Measurements from ENCODE around the gene DCBLD2.
A peak's percentile ranks its signal among the peaks of the same experiment; 100 is the strongest.

The DCBLD2 gene

DNA sequence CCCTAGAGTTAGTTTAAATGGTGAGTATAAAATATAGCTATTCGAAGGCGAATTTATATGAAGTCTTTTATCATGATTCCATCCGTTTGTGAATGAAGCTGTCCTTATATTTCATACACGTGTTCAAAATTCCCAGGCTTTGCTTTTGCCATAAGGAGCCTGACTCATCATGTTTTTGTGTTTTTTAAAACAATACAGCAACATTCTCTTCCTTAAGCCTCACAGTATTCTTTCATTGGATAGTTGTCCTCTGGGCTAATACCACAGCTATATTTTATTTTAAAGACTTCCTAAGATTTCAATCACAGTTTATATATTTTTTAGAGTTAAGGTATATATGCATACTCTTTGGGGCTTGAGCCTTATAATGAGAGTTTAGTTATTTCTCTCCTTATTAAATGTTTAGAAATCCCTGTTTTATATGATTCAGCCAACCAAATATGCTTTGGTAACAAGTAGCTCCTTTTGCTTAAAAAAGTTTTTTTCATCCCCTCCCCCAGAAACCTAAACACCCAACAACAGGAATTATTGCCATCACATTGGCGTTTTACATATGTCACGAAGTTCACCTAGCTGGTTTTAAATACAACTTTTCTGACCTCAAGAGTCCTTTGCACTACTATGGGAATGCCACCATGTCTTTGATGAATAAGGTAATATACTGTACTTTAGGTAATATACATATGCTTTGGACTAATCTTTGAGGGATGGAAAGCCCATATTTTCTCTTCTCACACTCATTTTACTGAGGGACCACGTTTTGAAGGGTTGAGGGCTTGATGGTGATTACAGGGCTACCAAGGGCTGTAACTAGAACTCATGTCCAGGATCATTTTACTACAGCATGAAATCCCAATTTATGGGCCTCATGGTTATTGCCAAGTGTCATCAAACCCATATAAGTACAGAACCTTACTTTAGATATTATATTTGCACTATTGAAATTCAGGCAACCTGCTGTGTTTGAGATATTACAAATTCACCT lies 109.9 kb downstream of the DCBLD2 start:
- DNase-seq: no peak

DNA sequence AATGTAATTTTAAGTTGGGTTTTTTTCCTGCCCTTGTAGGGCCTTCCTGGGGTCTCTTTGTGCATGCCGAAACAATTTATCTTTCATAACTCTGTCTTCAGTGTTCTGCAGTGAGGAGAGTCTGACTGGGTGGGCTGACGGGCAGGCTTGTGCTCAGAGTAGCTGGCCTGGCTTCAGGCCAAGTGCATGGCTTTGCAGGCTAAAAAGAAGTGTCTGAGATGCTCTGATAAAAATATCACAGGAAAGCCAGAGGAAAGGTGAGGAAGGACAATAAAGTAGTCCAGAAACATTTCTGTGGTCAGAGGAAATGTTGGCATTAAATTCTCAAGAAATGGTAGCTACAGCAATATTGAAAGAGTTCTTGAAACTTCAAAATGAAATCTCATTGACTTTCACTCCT lies 112.8 kb downstream of the DCBLD2 start:
- peak; percentile 67 for DNase-seq

DNA sequence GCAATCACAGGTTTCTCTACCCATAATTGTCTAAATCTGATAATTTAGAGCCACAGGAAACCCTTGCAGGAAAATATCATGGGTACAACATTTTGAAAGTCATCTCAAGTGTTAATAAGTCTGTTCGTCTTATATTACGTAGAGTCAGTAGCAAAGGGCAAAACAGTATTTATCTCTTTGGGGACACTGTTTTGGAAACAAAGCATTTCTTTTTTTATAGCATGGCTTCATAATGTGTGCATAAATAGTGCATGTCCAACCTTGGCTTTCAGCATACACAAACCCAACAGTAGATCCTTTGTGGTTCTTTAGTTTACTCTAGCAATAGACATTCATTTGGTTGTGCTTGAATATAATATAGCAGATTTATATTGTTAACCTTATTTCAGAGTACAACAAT lies 114.3 kb downstream of the DCBLD2 start:
- DNase-seq: no peak

DNA sequence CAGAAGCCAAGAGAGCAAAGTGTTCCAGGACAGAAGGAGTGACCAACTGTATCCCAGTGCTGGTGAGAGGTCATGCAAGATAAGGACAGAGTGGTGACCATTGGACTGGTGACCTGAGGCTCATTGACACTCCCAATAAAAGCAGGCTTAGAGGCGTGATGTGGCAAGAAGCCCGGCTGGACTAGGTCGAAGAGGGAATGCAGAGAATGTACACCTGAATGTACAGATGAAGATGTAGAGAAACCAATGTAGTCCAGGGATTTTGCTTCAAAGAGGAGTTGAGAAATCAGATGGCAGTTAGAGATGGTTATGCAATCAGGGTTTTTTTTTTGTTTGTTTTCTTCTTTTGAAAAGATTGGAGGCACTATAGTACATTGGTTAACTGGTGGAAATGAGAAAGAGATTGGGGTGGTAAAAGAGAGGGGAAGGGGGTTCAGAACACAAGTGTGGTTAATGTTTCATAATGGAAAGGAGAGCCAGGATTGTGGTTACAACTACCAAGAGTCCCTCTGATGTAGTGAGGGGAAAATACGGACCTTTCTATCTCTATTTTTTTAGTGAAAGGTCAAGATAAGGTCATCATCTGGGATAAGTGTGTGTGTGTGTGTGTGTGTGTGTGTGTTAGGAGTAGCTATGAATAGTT lies 115.0 kb downstream of the DCBLD2 start:
- DNase-seq: peak; percentile 80

DNA sequence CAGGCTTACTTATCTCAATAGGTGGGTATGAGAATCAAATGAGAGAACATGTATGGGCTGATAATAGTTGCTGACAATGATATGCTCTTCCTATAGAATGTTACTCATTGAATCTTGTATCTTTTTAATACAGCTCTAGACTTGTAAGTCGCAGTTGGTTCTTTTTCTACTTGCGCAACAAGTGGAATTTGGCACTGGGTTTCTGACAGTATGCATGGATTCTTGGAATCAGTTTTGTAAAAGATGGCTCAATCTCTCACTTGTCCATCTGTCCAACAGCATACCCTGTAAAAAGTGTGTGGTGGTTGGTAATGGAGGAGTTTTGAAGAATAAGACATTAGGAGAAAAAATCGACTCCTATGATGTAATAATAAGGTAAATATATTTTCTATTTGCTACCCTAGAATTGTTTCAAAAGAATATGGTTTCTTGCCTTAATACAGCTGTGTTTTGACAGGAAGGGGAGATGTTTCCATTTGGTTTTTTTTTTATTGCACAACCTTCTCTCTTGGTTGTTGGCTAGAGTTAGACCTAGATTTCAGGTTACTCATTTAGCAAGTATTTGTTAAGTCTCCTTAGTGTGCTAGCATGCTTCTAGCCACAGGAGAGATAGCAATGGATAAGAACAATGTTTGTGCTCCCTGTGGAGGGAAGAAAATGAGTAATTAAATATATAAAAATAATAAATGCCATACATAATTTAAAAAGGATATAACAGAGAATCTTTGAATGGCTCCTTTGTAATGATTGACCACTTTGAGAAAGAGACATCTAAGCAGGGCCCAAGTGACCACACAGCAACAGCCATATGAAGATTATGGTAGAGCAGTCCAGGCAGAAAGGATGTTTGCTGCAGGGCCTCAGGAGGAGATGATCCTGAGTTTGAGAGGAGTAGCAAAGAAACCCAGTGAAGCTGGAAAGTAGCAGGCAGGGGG lies 116.6 kb downstream of the DCBLD2 start:
- peak; percentile 64 for DNase-seq

DNA sequence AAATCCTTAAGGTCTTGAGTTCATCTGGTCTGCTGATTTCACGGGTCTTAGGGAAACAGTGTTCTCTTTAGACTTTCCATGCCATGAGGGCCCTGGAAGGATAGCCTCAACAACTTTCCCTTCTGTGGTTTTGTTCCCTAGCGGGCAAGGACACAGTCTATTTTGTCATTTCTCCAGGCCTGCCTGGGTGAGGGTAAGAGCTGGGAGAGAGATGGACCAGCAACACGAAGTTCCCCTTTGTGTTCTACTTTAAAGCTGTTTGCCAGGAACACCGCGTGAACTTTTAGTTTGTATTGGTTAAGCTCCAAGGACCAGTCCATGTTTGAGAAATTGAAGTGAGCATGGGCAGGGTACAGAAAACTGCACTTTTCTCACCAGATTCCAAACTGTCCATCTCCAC lies 117.5 kb downstream of the DCBLD2 start:
- no peak for DNase-seq

DNA sequence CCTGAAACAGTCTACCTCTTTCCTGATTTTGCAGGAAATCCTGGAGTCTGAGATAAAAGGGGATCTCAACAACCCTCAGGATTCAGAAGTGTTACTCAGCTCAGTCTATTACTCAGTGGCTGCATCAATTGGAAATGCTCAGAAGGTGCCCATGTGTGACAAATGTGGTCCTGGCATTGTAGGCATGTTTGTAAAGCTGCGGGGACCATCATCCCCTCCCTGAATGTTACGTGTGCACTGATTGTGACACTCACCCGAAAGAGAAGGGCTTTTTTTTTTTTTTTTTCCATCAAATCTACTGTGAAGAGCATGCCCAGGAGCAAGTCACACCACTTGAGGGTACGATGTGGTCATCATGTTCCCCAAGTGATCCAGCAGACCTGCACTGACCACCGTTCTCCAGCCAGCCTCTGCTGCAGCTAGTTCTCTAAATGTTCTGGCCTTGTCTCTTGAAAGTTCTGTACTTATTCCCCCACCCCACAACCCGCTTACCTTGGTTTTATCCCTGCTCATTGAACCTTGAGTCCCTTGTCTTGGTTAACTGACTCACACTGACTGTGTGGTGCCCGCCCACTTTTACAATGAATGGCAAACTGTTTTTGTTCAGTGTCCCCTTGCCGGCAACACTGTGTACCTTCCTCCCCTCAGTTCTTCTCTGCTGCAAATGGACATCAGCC lies 118.5 kb downstream of the DCBLD2 start:
- DNase-seq: no peak

DNA sequence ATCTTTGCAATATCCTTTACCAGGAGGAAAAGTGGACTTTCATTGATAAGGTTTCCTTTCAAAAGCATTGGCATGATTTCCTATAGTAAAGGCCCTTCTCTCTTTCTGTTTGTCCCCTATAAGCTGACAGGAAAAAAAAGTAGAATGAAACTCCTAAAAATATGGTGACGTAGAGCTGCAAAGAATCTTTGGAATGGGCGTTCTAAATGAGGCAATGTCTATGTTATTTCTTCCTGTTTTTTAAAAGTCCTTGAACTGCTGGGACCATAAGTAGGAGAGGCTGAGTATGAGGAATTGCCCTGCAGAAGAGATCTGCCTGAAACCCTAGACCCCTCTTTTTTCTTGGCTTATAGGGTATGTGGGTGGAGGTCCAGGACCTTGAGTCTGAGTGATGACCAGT lies 121.2 kb downstream of the DCBLD2 start:
- DNase-seq: no peak

DNA sequence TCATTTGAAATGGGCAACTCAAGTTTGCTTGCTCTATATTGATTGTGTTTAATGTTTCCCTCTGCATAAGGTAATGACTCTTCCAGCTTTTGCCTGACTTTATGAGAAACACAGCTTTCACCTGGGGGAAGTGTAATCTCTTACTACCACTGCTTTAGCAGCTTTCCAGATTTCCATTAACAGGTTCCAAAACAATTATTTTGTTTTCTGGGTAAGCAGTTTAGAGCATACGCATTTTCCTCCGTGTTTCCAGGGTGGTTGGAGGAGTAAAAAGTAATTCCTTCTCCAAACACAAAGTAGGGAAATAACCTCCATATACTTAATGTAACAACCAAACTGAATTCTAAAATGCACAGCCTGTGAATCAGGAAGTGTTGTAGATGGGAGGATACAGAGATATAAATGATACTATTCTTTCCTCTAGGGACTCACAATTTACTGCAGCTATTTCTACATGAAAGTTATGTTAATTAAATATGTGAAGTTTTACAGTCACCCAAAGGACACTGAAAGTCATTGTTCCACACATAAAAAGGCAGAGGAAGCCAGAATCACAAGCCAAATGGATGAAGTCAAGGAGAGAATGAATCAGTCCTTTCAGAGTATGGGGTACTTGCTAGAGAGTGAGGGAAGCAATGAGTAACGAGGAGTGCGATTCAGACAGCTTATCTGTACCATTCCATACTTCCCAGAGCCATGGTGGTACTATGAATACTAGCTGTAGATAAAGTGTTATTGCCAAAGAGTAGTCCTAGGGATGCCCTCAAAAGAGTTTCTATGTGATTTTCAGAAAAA lies 121.8 kb downstream of the DCBLD2 start:
- no peak for DNase-seq

DNA sequence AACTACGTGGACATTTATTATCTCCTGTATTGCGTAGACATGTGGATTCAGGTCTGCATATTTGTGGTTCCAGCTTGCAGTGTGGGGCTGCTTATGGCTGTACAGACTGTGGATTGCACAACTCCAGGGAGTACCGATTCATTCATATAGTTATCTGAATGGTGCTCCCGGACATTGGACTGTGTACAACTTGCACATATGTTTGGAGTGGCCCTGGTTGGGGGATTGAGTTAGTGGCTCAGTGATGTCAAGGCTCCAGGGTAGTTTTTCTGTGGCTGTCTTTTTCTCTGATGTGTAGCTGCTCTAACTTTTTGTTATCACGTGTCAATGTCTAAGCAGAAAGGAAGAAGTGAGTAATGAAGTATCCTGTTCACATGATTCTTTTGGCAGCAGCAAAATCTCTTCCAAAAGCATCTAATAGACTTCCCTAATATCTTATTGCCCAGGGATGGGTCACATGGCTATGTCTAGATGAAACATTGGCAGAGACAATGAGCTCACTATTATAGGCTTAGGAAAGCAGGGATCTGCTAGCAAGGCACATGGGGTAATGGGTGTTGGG lies 122.6 kb downstream of the DCBLD2 start:
- DNase-seq: peak; percentile 55

DNA sequence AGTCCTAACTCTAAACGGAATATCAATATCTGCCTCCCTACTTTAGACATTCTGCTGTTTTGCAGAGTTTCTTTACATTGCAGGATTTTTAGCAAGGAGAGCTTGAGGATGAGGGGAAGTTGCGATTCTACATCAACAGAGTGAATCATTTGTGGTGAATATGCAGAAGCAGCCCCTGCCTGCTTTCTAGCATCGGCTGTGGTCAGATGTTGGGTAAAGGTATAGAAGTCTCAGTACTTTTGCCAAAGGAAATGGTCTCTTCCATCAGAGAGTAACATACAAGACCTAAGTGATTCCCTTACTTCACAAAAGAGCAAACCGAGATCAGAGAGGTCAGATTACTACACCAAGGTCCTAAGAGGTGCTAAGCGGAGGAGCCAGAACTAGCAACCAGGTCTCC lies 123.1 kb downstream of the DCBLD2 start:
- peak; percentile 56 for DNase-seq

DNA sequence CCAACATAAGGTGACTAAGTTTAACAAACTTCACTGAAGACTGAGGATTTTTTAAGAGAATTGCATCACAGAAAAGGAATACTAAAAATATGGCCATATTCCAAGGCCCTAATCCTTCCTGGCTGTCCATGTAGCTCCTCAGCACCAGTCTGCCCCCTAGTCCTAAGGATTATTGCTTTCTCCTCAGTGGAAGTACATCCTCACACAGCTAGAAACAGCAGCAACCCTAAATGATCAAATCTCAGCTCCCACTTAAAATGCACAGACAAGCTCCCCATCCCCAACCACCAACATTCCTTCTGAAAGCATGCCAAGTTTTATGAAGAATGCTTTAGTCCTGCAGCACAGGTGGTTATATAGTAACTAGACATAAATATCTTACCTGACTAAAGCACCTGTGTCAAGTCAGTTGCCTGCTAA lies 123.7 kb downstream of the DCBLD2 start:
- no peak for DNase-seq

DNA sequence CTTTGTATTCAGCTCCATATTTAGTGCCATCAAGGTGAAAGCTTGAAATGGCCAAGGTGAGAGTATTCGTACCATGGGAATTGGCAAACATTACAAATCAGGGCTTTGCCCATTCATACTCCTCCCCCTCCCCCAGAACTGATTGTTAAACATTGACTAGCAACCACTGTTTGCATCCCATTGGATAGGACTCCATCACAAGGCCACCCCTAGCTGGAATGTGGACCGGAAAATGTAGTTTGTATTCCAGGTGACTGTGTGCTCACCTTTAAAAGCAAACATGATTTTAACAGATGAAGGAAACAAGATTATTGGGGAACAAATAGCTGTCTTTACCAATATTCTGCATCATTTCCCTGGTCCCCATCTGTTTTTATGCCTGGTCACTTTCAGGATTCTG lies 124.2 kb downstream of the DCBLD2 start:
- DNase-seq: no peak

DNA sequence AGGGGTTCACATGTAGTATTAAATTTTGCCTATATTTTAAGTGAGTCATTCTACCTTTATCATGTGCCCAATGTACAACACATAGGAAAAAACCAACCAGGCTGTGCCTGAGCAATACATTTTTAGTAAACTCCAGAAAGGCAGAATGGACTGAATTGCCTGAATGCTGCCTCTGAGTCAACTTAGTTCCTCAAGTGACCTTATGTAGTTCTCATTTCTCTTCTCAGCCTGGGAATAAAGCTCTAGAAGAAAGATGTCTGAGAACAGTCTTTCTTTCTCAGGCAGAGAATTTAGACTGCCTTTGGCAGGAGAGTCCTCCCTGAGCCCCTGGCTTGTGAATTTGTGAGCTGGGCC lies 125.4 kb downstream of the DCBLD2 start:
- no peak for DNase-seq

DNA sequence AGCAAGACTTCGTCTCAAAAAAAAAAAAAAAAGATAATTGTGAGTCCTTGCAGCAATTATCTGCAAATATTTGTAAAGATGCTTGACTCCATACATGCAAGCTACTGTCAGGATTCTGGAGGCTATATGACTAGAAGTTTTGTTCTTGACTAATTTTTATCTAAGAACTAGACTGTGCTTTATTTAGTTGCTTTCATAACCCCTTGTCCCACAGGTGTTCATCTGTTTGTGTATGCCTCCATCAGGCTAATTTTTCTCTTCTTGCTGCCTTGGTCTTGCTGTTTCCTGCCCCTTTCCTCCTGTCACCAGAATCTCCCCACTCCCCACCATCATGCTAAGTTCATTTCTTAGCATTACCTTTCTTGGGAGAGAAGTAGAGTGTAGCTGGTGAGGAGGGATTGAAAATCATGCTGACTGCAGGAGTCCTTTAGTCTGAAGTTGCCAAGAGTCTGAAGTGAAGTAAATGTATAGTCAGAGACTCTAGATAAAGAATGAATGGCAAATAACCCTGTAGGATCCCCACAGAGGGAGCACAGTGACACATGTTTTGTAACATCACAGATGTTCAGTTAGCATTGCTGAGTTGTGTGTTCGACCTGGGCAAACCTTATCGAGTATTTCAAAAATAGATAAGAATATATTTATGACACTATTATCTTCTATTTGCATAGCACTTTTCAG lies 125.9 kb downstream of the DCBLD2 start:
- no peak for DNase-seq

DNA sequence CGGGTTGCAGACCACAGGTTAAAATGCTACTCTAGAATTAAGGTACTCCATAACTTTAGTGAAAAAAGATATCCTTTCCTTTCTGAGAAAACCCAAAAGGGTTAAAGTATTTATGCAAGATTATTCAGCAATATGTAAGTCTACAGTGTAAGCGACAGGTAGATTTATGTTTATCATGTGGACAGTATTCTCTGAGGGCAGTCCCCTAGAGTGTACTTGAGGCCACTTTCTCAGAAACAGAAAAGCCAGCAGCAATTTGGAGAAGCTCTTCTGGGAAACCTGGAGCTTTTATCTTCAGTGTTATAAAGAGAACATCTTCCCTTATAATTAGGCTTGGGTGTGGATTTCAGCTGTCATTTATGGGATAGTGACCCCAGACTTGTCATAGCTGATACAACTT lies 129.5 kb downstream of the DCBLD2 start:
- no peak for DNase-seq

DNA sequence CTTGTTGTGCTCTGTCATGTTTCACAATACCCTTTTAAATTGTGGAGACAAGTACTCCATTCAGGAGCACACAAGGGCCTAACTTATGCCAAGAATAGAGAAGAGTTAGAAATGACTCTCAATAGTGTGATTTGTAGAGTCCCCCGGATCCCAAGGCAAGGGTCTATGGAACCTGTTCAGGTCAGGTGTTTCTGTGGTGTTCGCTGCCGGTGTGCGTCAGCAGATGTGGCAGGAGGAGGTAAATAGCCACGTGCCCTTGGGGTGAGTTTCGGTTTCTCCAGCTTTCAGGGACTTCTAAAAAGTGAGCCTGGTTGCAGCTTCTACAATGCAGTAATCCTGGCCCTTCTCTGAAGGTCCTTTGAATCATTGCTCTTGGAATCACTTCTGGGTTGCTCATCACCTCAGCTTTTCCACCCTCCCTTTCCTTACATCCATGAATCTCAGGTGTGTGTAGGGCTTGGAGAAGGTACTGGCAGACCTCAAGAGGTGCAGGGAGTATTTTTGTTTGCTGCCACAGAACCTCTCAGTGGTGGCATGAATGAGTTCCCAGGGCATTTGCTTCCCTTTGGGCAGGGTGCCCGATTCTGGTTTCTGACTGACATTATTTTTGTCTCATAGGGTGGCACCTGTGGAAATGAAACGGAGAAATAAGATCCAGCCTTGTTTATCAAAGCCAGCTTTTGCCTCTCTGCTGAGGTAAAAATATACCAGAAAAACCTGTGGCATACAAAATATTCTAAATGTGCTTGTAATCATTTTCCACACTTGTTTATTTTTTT lies 131.0 kb downstream of the DCBLD2 start:
- no peak for DNase-seq

DNA sequence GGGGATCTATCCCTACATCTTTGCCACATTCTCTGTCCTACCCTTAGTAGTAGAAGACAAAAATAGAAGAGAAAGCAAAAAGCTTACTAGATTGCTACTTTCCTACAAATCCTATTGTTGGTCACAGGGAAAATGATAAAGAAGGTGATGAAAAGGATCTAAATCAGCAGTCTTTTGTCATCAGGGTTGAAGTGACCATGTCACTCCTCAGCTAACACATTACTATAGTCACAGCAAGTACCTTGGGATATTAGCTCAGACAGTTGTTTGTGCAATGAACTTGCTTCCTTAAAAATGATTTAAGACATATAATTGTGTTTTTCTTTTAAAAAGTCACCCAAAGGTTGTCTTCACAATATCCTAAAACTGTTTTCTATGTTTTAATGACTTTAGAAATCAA lies 132.0 kb downstream of the DCBLD2 start:
- no peak for DNase-seq

DNA sequence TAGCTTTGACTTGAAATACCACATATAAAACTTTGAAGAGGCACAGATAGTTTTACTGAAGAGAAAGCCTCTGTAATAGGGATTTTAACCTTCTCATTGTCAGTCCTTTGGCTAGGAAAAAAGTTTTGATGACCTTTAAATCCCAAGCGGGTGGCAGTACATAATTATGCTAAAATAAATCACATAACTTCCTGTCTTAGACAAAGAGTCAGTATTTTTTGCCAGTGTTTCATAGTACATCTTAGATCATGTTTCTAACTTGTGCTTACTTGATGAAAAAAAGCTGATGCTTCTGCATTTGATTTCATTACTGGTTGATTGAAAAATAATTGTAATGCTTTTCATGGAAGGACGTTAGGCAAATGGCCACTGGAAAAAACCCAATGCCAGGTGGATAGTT lies 132.5 kb downstream of the DCBLD2 start:
- no peak for DNase-seq

DNA sequence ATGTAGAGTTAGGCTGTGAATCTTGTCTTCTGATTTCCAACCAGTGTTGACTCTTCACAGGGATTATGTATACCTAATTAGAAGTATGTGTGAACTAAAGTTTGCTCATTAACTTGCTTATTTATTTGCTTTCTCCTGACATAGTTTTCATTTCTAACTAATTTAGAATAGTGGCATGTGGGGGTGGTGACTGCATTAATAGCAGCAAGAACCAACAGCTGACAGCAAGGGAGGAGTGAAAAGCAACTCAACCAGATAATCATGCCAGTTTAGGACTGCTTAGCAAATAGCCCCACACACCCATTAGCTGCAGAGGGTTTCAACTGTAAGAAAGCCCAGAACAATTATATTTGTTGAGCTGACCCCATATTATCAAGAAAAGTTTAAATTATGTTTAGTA lies 134.6 kb downstream of the DCBLD2 start:
- no peak for DNase-seq

All from hematopoietic multipotent progenitor cell treated with erythropoietin and hydrocortisone succinate and interleukin-3 and kit ligand, for 4 days (in vitro differentiated cells).